Measurements from ENCODE around the gene PIK3C3. TPM values are rescaled to one million over a fixed set of nuclear protein-coding genes. Genes with fewer than 3 reads are reported as not detected.

The PIK3C3 gene
- total RNA-seq, 1 donor from 2014 or later = 24.1 TPM

- intact Hi-C loops (cut with DNase I) = no loop called here
- Histone ChIP-seq H3K36me3 (peaks cover 0 to 24% of the 10 kb centered on the region in 2 donors), H3K4me1 (peaks cover 8% of the 10 kb centered on the region), H3K9me3 (no peaks in the 10 kb centered on the region), H3K27me3 (no peaks in the 10 kb centered on the region), H3K4me3 (no peak overlapping the region), H3K27ac (no peak overlapping the region)
- no peak for DNase-seq (ENCODE audit: extremely low spot score in 2 of 2)
- TF ChIP-seq POLR2AphosphoS5 (IDR thresholded peaks at IDR 0.05; ENCODE audit: insufficient read depth in 1 of 2, low read depth in 1 of 2) = no peak
- TF ChIP-seq POLR2A (IDR thresholded peaks at IDR 0.05) = no peak
- TF ChIP-seq, protein P1, sequence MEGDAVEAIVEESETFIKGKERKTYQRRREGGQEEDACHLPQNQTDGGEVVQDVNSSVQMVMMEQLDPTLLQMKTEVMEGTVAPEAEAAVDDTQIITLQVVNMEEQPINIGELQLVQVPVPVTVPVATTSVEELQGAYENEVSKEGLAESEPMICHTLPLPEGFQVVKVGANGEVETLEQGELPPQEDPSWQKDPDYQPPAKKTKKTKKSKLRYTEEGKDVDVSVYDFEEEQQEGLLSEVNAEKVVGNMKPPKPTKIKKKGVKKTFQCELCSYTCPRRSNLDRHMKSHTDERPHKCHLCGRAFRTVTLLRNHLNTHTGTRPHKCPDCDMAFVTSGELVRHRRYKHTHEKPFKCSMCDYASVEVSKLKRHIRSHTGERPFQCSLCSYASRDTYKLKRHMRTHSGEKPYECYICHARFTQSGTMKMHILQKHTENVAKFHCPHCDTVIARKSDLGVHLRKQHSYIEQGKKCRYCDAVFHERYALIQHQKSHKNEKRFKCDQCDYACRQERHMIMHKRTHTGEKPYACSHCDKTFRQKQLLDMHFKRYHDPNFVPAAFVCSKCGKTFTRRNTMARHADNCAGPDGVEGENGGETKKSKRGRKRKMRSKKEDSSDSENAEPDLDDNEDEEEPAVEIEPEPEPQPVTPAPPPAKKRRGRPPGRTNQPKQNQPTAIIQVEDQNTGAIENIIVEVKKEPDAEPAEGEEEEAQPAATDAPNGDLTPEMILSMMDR (IDR thresholded peaks at IDR 0.05) = no peak
These were observed 17.3 kb downstream of the PIK3C3 start for GRCh38 chr18:41972067-41972925.

DNA sequence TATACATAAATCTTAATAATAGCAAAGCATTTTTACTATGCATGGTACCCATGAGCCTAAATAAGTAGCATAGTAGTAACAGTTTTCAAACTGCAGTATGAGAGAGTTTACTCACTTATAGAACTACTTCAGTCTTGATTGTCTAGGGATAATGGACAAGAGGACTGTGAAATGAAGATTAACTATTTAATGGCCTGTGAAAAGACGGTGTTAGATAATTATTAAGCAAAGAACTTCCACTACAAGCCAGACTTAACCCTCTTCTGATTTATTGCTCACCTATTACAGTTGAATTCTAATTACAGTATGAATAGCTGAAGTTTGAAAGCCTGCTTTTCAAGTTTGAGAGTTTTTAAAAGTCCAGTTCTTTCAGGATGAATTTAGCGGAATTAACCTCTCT lies 18.9 kb downstream of the PIK3C3 start:
- no peaks in the 10 kb centered on the region for H3K4me1 ChIP-seq
- H3K27ac ChIP-seq = no peak overlapping the region
- H3K9me3 ChIP-seq = no peaks in the 10 kb centered on the region
- DNase-seq (ENCODE audit: extremely low spot score in 2 of 2) = no peak
- no peaks in the 10 kb centered on the region for H3K27me3 ChIP-seq
- TF ChIP-seq POLR2AphosphoS5 (IDR thresholded peaks at IDR 0.05; ENCODE audit: insufficient read depth in 1 of 2, low read depth in 1 of 2) (no peak), POLR2A (IDR thresholded peaks at IDR 0.05) (no peak)
- TF ChIP-seq, protein P1 (IDR thresholded peaks at IDR 0.05) = no peak
- H3K36me3 ChIP-seq = peaks cover 0 to 14% of the 10 kb centered on the region in 2 donors
- no peak overlapping the region for H3K4me3 ChIP-seq
- intact Hi-C loops (cut with DNase I) = no loop called here

DNA sequence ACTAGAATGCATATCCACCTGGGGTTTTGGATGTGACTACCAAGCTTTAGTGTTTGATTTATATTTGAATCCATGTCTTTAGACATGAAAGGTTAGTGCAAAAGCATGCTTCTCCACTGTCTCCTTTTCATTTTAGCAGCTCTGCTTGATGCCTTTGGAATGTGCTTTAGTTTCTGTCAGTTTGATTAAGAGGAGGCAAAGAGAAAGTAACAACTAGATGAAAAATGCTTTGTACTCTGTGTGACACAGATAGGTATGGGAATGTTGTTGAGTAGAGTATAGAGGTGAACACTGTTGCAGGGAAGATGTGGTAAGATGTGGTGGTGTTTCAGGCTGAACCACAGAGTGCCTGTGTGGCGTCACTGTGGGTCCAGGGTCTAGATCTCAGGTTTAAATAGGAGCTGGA lies 19.8 kb downstream of the PIK3C3 start:
- Histone ChIP-seq H3K36me3 (peaks cover 0 to 10% of the 10 kb centered on the region in 2 donors), H3K9me3 (no peaks in the 10 kb centered on the region), H3K4me1 (no peaks in the 10 kb centered on the region), H3K27ac (no peak overlapping the region), H3K27me3 (no peaks in the 10 kb centered on the region), H3K4me3 (no peak overlapping the region)
- no peak for DNase-seq (ENCODE audit: extremely low spot score in 2 of 2)
- no peak for TF ChIP-seq POLR2A (IDR thresholded peaks at IDR 0.05)
- TF ChIP-seq, protein P1 (IDR thresholded peaks at IDR 0.05) = no peak
- no peak for TF ChIP-seq POLR2AphosphoS5 (IDR thresholded peaks at IDR 0.05; ENCODE audit: insufficient read depth in 1 of 2, low read depth in 1 of 2)
- intact Hi-C loops (cut with DNase I) = no loop called here

GRCh38 chr18:41975284-41975683 lies 20.2 kb downstream of the PIK3C3 start:
- no peaks in the 10 kb centered on the region for H3K9me3 ChIP-seq
- no peaks in the 10 kb centered on the region for H3K4me1 ChIP-seq
- intact Hi-C loops (cut with DNase I) = no loop called here
- peaks cover 0 to 5% of the 10 kb centered on the region in 2 donors for H3K36me3 ChIP-seq
- H3K27me3 ChIP-seq = no peaks in the 10 kb centered on the region
- no peak overlapping the region for H3K4me3 ChIP-seq
- TF ChIP-seq POLR2AphosphoS5 (IDR thresholded peaks at IDR 0.05; ENCODE audit: insufficient read depth in 1 of 2, low read depth in 1 of 2) = no peak
- TF ChIP-seq POLR2A (IDR thresholded peaks at IDR 0.05) = no peak
- TF ChIP-seq, protein P1 (IDR thresholded peaks at IDR 0.05) = no peak
- no peak for DNase-seq (ENCODE audit: extremely low spot score in 2 of 2)
- H3K27ac ChIP-seq = no peak overlapping the region

GRCh38 chr18:41977233-41977632 lies 22.2 kb downstream of the PIK3C3 start:
- DNase-seq (ENCODE audit: extremely low spot score in 2 of 2) = no peak

More at GRCh38 chr18:41977233-41977632, 22.2 kb downstream of the PIK3C3 start:
- H3K9me3 ChIP-seq = no peaks in the 10 kb centered on the region
- H3K4me1 ChIP-seq = no peaks in the 10 kb centered on the region
- intact Hi-C loops (cut with DNase I) = no loop called here
- H3K4me3 ChIP-seq = no peak overlapping the region
- H3K27ac ChIP-seq = no peak overlapping the region
- no peak for TF ChIP-seq POLR2AphosphoS5 (IDR thresholded peaks at IDR 0.05; ENCODE audit: insufficient read depth in 1 of 2, low read depth in 1 of 2)
- TF ChIP-seq, protein P1 (IDR thresholded peaks at IDR 0.05) = no peak
- TF ChIP-seq POLR2A (IDR thresholded peaks at IDR 0.05) = no peak
- no peaks in the 10 kb centered on the region for H3K27me3 ChIP-seq
- H3K36me3 ChIP-seq = no peaks in the 10 kb centered on the region
